VCaP (cell line): Measurements from ENCODE around the gene MED12L.

Experiments used
- H3K27ac ChIP-seq: fragments of 450-650 bp; 2 replicates; pipeline ENCODE4 v1.5.1; 2017
- CTCF ChIP-seq: fragments of 450-650 bp; conservative IDR thresholded peaks from 2 replicates; pipeline ENCODE4 v1.5.1; 2017; ENCODE audit warnings: mild to moderate bottlenecking, moderate library complexity

MED12L gene

GRCh38 chr3:151285940-151286339, 200.5 kb downstream of the MED12L start:
- no peak for TF ChIP-seq CTCF
- H3K27ac ChIP-seq, result no peak overlapping the region

- no peak overlapping the region for H3K27ac ChIP-seq
- no peak for TF ChIP-seq CTCF
Measured at GRCh38 chr3:151289445-151289844, 204.0 kb downstream of the MED12L start.

DNA sequence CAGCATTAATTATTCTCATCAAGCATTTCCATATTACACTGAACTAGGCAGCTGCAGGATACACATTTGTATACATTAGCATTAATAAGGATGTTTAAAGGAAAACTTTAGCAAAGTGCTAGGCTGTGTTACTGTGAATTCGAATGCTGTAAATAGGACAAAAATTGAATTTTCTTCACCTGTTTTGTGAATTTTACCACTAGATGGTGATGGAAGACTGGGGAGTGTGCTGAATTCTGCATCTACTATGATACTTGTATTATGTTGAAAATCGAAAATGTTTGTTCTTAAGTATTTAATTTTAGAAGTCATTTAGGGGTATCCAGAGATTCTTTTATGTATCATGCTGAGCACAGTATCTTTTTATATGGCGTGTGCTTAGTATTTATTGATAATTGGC, 205.2 kb downstream of the MED12L start:
- no peak overlapping the region for H3K27ac ChIP-seq
- TF ChIP-seq CTCF, result peak; percentile 76

DNA sequence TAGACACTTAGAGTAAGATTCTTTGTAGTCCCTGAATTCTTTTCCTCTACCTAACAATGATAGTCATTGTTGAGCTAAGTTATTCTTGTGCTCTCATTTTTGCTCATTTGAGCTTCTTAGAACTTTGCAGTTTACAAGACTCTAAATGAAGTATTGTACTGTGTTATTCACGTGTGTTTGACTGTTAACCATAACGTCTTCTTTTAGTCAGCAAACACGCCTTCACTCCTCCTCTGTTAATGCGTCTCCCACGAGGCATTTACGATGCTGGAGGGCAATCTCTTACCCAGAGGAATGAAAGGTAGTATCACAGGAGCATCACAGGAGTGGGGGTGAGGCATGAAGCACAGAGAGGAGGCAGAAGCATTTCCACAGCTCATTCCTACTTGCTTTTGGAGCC, 207.7 kb downstream of the MED12L start:
- TF ChIP-seq CTCF, result no peak
- no peak overlapping the region for H3K27ac ChIP-seq

GRCh38 chr3:151296226-151296625, 210.8 kb downstream of the MED12L start:
- no peak for TF ChIP-seq CTCF
- H3K27ac ChIP-seq, result no peak overlapping the region

- no peak overlapping the region for H3K27ac ChIP-seq
- no peak for TF ChIP-seq CTCF
Measured at GRCh38 chr3:151297429-151297828, 212.0 kb downstream of the MED12L start.

- no peak overlapping the region for H3K27ac ChIP-seq
- TF ChIP-seq CTCF, result no peak
Measured at GRCh38 chr3:151299006-151299405, 213.5 kb downstream of the MED12L start.

- TF ChIP-seq CTCF, result no peak
- no peak overlapping the region for H3K27ac ChIP-seq
Measured at GRCh38 chr3:151300539-151300938, 215.1 kb downstream of the MED12L start.
